SK-N-SH (cell line): ENCODE data around the gene TRRAP. TPM values are rescaled to one million over a fixed set of nuclear protein-coding genes. Genes with fewer than 3 reads are reported as not detected.

Experiments
- CTCF ChIA-PET: fragments of 300-600, 350-600 bp; formaldehyde crosslinking; extraction: SDS; loops from one replicate; lab custom pipeline; 2021; lab: Yijun Ruan, JAX
- POLR2A ChIA-PET: fragments of 350-600 bp; sonication (Branson Sonifier 250); formaldehyde crosslinking; extraction: SDS; loops from one replicate; lab custom pipeline; 2020; ENCODE audit warnings: antibody characterized with exemption, inconsistent platforms; lab: Yijun Ruan, JAX
- DNase-seq: peaks from one replicate; pipeline ENCODE4 v3.0.0; 2012
- H2AFZ ChIP-seq: fragments of 200-600 bp; sonication (generic); 2 replicates; pipeline ENCODE4 v1.8.1; 2016; ENCODE audit warnings: antibody characterized with exemption, mild to moderate bottlenecking, low read depth
- H3F3A ChIP-seq: fragments of 200-600 bp; sonication (generic); replicated peaks from 2 replicates; pipeline ENCODE3; 2016; ENCODE audit warnings: antibody characterized with exemption, mild to moderate bottlenecking; ENCODE audit not compliant: insufficient read depth
- H3K27ac ChIP-seq, 2 experiments: fragments of 200-500 bp in 1 of 2; fragments of 200-600 bp in 1 of 2; sonication (Bioruptor generic) in 1 of 2; sonication (generic), shearing (Covaris generic) in 1 of 2; 2 replicates each; pipeline versions ENCODE4 v1.5.1 to v1.6.1; 2014 to 2016; ENCODE audit warnings: low read depth in 2 of 2, inconsistent platforms in 1 of 2, low read length in 1 of 2, mild to moderate bottlenecking in 1 of 2, mixed read lengths in 1 of 2
- H3K27me3 ChIP-seq: fragments of 200-600 bp; sonication (generic), shearing (Covaris generic); 2 replicates; pipeline ENCODE4 v1.6.1; 2016; ENCODE audit warnings: mixed run types; ENCODE audit not compliant: insufficient read depth
- H3K36me3 ChIP-seq, 2 experiments: fragments of 200-500 bp in 1 of 2; fragments of 200-600 bp in 1 of 2; sonication (Bioruptor generic) in 1 of 2; sonication (generic) in 1 of 2; replicated peaks in 1 of 2; 2 replicates each; pipeline versions ENCODE3 to v1.5.1; 2014 to 2016; ENCODE audit warnings: low read length in 1 of 2, mild to moderate bottlenecking in 1 of 2; ENCODE audit not compliant: insufficient read depth in 2 of 2, control insufficient read depth in 1 of 2
- H3K4me1 ChIP-seq, 2 experiments: fragments of 200-500 bp in 1 of 2; fragments of 200-600 bp in 1 of 2; sonication (Bioruptor generic) in 1 of 2; sonication (generic), shearing (Covaris generic) in 1 of 2; 2 replicates each; pipeline versions ENCODE4 v1.5.1 to v1.6.1; 2014 to 2016; ENCODE audit warnings: low read depth in 1 of 2, low read length in 1 of 2, mixed run types in 1 of 2; ENCODE audit not compliant: insufficient read depth in 2 of 2, control insufficient read depth in 1 of 2
- H3K4me2 ChIP-seq: fragments of 200-600 bp; sonication (generic), shearing (Covaris generic); 2 replicates; pipeline ENCODE4 v1.6.1; 2017; ENCODE audit warnings: mixed run types
- H3K4me3 ChIP-seq, 2 experiments: fragments of 200-500 bp in 1 of 2; fragments of 200-600 bp in 1 of 2; sonication (Bioruptor generic) in 1 of 2; sonication (generic), shearing (Covaris generic) in 1 of 2; 2 replicates each; pipeline versions ENCODE4 v1.5.1 to v1.8.1; 2014 to 2016; ENCODE audit warnings: low read depth in 2 of 2, inconsistent platforms in 1 of 2, low read length in 1 of 2, mild to moderate bottlenecking in 1 of 2, mixed read lengths in 1 of 2, moderate library complexity in 1 of 2
- H3K79me2 ChIP-seq: fragments of 200-600 bp; sonication (generic); 2 replicates; pipeline ENCODE4 v1.8.1; 2017; ENCODE audit warnings: mild to moderate bottlenecking; ENCODE audit not compliant: insufficient read depth
- H3K9ac ChIP-seq: fragments of 200-600 bp; sonication (generic); 2 replicates; pipeline ENCODE4 v1.6.1; 2017; ENCODE audit warnings: mixed run types
- H3K9me2 ChIP-seq: fragments of 200-600 bp; sonication (generic); 2 replicates; pipeline ENCODE4 v1.6.1; 2017; ENCODE audit warnings: mixed run types
- H3K9me3 ChIP-seq: fragments of 200-600 bp; sonication (generic); 2 replicates; pipeline ENCODE4 v1.6.1; 2017; ENCODE audit warnings: mixed run types, mild to moderate bottlenecking, moderate library complexity
- H4K20me1 ChIP-seq: fragments of 200-600 bp; sonication (generic); 2 replicates; pipeline ENCODE4 v1.6.1; 2017; ENCODE audit warnings: mild to moderate bottlenecking, mixed run types; ENCODE audit not compliant: insufficient read depth
- EP300 ChIP-seq, 2 experiments: IDR thresholded peaks; 2 replicates each; pipeline versions ENCODE4 v1.4.0 to v1.6.1; 2012; ENCODE audit warnings: borderline replicate concordance in 1 of 2, low read depth in 1 of 2, low read length in 1 of 2
- EZH2phosphoT487 ChIP-seq: fragments of 200-600 bp; sonication (generic); IDR thresholded peaks from 2 replicates; pipeline ENCODE4 v1.6.1; 2017; ENCODE audit warnings: low read depth, mixed run types, mild to moderate bottlenecking, antibody characterized with exemption, moderate library complexity, borderline replicate concordance
- FOXJ3 ChIP-seq: sonication (generic); formaldehyde crosslinking; IDR thresholded peaks from 2 replicates; pipeline ENCODE4 v1.5.1; 2020; ENCODE audit warnings: mild to moderate bottlenecking, missing genetic modification reagents
- GABPA ChIP-seq: IDR thresholded peaks from 2 replicates; pipeline ENCODE4 v1.4.0; 2012; ENCODE audit warnings: low read depth, mild to moderate bottlenecking
- GATA2 ChIP-seq: sonication (generic); formaldehyde crosslinking; IDR thresholded peaks from 2 replicates; pipeline ENCODE4 v1.5.0; 2020; ENCODE audit warnings: mild to moderate bottlenecking, missing genetic modification reagents
- JUND ChIP-seq: IDR thresholded peaks from 2 replicates; pipeline ENCODE4 v1.4.0; 2012
- MAX ChIP-seq: IDR thresholded peaks from 2 replicates; pipeline ENCODE4 v1.4.0; 2012; ENCODE audit warnings: low read depth
- MEF2A ChIP-seq: IDR thresholded peaks from 2 replicates; pipeline ENCODE4 v1.4.0; 2012; ENCODE audit warnings: low read depth, borderline replicate concordance
- NFIC ChIP-seq: IDR thresholded peaks from 2 replicates; pipeline ENCODE4 v1.4.0; 2012; ENCODE audit warnings: borderline replicate concordance
- NRF1 ChIP-seq: IDR thresholded peaks from 2 replicates; pipeline ENCODE4 v1.6.1; 2012; ENCODE audit warnings: low read depth, mild to moderate bottlenecking, low read length
- RAD21 ChIP-seq: IDR thresholded peaks from 2 replicates; pipeline ENCODE4 v1.6.1; 2012; ENCODE audit warnings: mild to moderate bottlenecking, low read length
- RCOR1 ChIP-seq: fragments of 150-350 bp; IDR thresholded peaks from 2 replicates; pipeline ENCODE4 v1.6.1; 2017; ENCODE audit warnings: antibody characterized with exemption, low read length
- RFX5 ChIP-seq: IDR thresholded peaks from 2 replicates; pipeline ENCODE4 v1.6.1; 2012; ENCODE audit warnings: mild to moderate bottlenecking, improper control_type of control experiment, low read length
- RXRA ChIP-seq: IDR thresholded peaks from 2 replicates; pipeline ENCODE4 v1.4.0; 2012; ENCODE audit warnings: low read depth, mild to moderate bottlenecking, borderline replicate concordance
- TEAD4 ChIP-seq: IDR thresholded peaks from 2 replicates; pipeline ENCODE4 v1.4.0; 2012; ENCODE audit warnings: mild to moderate bottlenecking, borderline replicate concordance; ENCODE audit not compliant: insufficient read depth
- YY1 ChIP-seq: IDR thresholded peaks from 2 replicates; pipeline ENCODE4 v1.4.0; 2012; ENCODE audit warnings: low read depth, mild to moderate bottlenecking
- ZBTB33 ChIP-seq: IDR thresholded peaks from 2 replicates; pipeline ENCODE4 v1.4.0; 2012; ENCODE audit warnings: low read depth, borderline replicate concordance
- WGBS: methylation state at CpG from one replicate; pipeline ENCODE4 v1.1.6; 2017; ENCODE audit warnings: low lambda C conversion rate; 5-methylcytosine and 5-hydroxymethylcytosine counted together
- polyA plus RNA-seq, 3 experiments: library from polyadenylated mRNA; depleted of rRNA; stranded (reverse); fragments of >200 nt; gene quantifications; 2 replicates each; pipeline ENCODE4 v1.2.3, GENCODE V29; 2012
- TF ChIP-seq, protein P1 (sequence below): IDR thresholded peaks from 2 replicates; pipeline ENCODE4; 2012
- TF ChIP-seq, protein P2 (sequence below): IDR thresholded peaks from 2 replicates; pipeline ENCODE4 v1.4.0; 2012; ENCODE audit warnings: low read depth, borderline replicate concordance
- TF ChIP-seq, protein P3 (sequence below): IDR thresholded peaks from 2 replicates; pipeline ENCODE4 v1.6.1; 2012; ENCODE audit warnings: mild to moderate bottlenecking, low read depth, low read length, moderate library complexity

TRRAP gene
- polyA plus RNA-seq, 1 of the 3 experiments (the other 2 are of a cell fraction) = 24.9 TPM

- WGBS = 100% methylated on average over 9 of the region's 9 CpGs
- Histone ChIP-seq H3K4me1 (peaks cover 0 to 9% of the 10 kb centered on the region in 2 experiments; a peak in 1 of 4 replicates), H3K79me2 (no peaks in the 10 kb centered on the region), H3K27ac (no peak overlapping the region; a peak in 1 of 4 replicates), H3K9me3 (no peaks in the 10 kb centered on the region), H3K9ac (no peak overlapping the region), H3K9me2 (no peaks in the 10 kb centered on the region), H2AFZ (no peak overlapping the region), H3K27me3 (no peaks in the 10 kb centered on the region), H3F3A (no peaks in the 10 kb centered on the region), H3K36me3 (peaks cover 81 to 94% of the 10 kb centered on the region in 2 experiments), H4K20me1 (no peaks in the 10 kb centered on the region), H3K4me2 (no peak overlapping the region), H3K4me3 (no peak overlapping the region)
- TF ChIP-seq RFX5 (no peak), RAD21 (no peak), GATA2 (no peak), GABPA (no peak), NFIC (no peak), JUND (no peak), NRF1 (no peak), ZBTB33 (no peak), YY1 (no peak), MAX (no peak), EP300 (IDR thresholded peaks at IDR 0.05; ENCODE audit: borderline replicate concordance in 1 of 2, low read depth in 1 of 2, low read length in 1 of 2) (no peak), FOXJ3 (no peak), MEF2A (no peak), TEAD4 (no peak), EZH2phosphoT487 (no peak), RCOR1 (no peak), RXRA (no peak)
- TF ChIP-seq, protein P1, sequence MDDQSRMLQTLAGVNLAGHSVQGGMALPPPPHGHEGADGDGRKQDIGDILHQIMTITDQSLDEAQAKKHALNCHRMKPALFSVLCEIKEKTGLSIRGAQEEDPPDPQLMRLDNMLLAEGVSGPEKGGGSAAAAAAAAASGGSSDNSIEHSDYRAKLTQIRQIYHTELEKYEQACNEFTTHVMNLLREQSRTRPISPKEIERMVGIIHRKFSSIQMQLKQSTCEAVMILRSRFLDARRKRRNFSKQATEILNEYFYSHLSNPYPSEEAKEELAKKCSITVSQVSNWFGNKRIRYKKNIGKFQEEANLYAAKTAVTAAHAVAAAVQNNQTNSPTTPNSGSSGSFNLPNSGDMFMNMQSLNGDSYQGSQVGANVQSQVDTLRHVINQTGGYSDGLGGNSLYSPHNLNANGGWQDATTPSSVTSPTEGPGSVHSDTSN = no peak
- TF ChIP-seq, protein P2, sequence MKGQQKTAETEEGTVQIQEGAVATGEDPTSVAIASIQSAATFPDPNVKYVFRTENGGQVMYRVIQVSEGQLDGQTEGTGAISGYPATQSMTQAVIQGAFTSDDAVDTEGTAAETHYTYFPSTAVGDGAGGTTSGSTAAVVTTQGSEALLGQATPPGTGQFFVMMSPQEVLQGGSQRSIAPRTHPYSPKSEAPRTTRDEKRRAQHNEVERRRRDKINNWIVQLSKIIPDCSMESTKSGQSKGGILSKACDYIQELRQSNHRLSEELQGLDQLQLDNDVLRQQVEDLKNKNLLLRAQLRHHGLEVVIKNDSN = no peak
- TF ChIP-seq, protein P3, sequence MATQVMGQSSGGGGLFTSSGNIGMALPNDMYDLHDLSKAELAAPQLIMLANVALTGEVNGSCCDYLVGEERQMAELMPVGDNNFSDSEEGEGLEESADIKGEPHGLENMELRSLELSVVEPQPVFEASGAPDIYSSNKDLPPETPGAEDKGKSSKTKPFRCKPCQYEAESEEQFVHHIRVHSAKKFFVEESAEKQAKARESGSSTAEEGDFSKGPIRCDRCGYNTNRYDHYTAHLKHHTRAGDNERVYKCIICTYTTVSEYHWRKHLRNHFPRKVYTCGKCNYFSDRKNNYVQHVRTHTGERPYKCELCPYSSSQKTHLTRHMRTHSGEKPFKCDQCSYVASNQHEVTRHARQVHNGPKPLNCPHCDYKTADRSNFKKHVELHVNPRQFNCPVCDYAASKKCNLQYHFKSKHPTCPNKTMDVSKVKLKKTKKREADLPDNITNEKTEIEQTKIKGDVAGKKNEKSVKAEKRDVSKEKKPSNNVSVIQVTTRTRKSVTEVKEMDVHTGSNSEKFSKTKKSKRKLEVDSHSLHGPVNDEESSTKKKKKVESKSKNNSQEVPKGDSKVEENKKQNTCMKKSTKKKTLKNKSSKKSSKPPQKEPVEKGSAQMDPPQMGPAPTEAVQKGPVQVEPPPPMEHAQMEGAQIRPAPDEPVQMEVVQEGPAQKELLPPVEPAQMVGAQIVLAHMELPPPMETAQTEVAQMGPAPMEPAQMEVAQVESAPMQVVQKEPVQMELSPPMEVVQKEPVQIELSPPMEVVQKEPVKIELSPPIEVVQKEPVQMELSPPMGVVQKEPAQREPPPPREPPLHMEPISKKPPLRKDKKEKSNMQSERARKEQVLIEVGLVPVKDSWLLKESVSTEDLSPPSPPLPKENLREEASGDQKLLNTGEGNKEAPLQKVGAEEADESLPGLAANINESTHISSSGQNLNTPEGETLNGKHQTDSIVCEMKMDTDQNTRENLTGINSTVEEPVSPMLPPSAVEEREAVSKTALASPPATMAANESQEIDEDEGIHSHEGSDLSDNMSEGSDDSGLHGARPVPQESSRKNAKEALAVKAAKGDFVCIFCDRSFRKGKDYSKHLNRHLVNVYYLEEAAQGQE = no peak
- no peak for DNase-seq
- ChIA-PET POLR2A (no interaction called here), CTCF (interaction anchor here (1.4 to 1.5 kb wide), 2 partner anchors 19 to 22 kb away, joined by 3 read pairs; no protein-coding TSS in a partner anchor)
These were observed 100.3 kb downstream of the TRRAP start for GRCh38 chr7:98978672-98979071.
